HepG2 (cell line): Measurements from ENCODE around the gene SNED1. TPM values are rescaled to one million over a fixed set of nuclear protein-coding genes. Genes with fewer than 3 reads are reported as not detected.

Experiments used
- ATAC-seq: fragments of 200-7000 bp; cut with Tn5 transposase; 3 replicates; pipeline ENCODE4 v1.9.1; 2020; ENCODE audit warnings: mild to moderate bottlenecking, moderate library complexity
- BruUV-seq: library from RNA; stranded (reverse); fragments of 400-500 nt; replicated peaks from 2 replicates; lab custom pipeline; 2021; lab: Mats Ljungman, UMichigan
- CTCF ChIA-PET: fragments of 300-600 bp; formaldehyde crosslinking; extraction: SDS; loops from one replicate; lab custom pipeline; 2021; ENCODE audit warnings: low total read pairs, inconsistent platforms, low intra/inter-chr PET ratio; lab: Yijun Ruan, JAX
- POLR2A ChIA-PET: fragments of 350-600 bp; sonication (Branson Sonifier 250); formaldehyde crosslinking; loops from one replicate; lab custom pipeline; 2020; ENCODE audit warnings: antibody characterized with exemption, inconsistent platforms; lab: Yijun Ruan, JAX
- DNase-seq: peaks from one replicate; pipeline ENCODE4 v3.0.0-alpha.2; 2015; ENCODE audit warnings: low spot score
- FAIRE-seq: peaks from 3 replicates; lab custom pipeline; 2011; peaks lifted over from hg19 to GRCh38; lab: Jason Lieb, UNC
- H2AFZ ChIP-seq: one replicate; pipeline ENCODE4 v1.6.1; 2011; ENCODE audit warnings: low read length, inconsistent platforms
- H3K27ac ChIP-seq: fragments of 300-600 bp; 3 replicates; pipeline ENCODE4 v1.8.0; 2011; ENCODE audit warnings: mixed run types, mild to moderate bottlenecking, mixed read lengths, low read length, inconsistent platforms; ENCODE audit not compliant: insufficient read depth; ENCODE audit errors: extremely low read length
- H3K27me3 ChIP-seq, 2 experiments: fragments of 200-600 bp in 1 of 2; 2 replicates in 1 of 2; 3 replicates in 1 of 2; pipeline versions ENCODE4 v1.6.0 to v1.8.0; 2011; ENCODE audit warnings: low read length in 2 of 2, mild to moderate bottlenecking in 2 of 2, moderate library complexity in 2 of 2, inconsistent platforms in 1 of 2; ENCODE audit not compliant: insufficient read depth in 2 of 2, control insufficient read depth in 1 of 2
- H3K36me3 ChIP-seq, 2 experiments: fragments of 200-600 bp in 1 of 2; replicated peaks in 1 of 2; 2 replicates in 1 of 2; 3 replicates in 1 of 2; pipeline versions ENCODE4 v1.5.1 to v1.8.0; 2011; ENCODE audit warnings: low read length in 2 of 2, inconsistent platforms in 1 of 2; ENCODE audit not compliant: insufficient read depth in 2 of 2, control insufficient read depth in 1 of 2
- H3K4me1 ChIP-seq: 2 replicates; pipeline ENCODE4 v1.5.1; 2012; ENCODE audit warnings: low read length, inconsistent platforms; ENCODE audit not compliant: insufficient read depth
- H3K4me2 ChIP-seq: 2 replicates; pipeline ENCODE4 v1.6.0; 2011; ENCODE audit warnings: low read depth, low read length, inconsistent platforms
- H3K4me3 ChIP-seq, 3 experiments: fragments of 200-600 bp in 1 of 3; sonication (generic), shearing (Covaris generic) in 1 of 3; replicated peaks in 1 of 3; 2 replicates each; pipeline ENCODE4 v1.5.1; 2011 to 2016; ENCODE audit warnings: low read length in 3 of 3, inconsistent platforms in 2 of 3, low read depth in 2 of 3, mild to moderate bottlenecking in 2 of 3, control low read depth in 1 of 3, mixed read lengths in 1 of 3; ENCODE audit not compliant: insufficient read depth in 1 of 3
- H3K79me2 ChIP-seq: one replicate; pipeline ENCODE4 v1.6.1; 2011; ENCODE audit warnings: low read length, inconsistent platforms; ENCODE audit not compliant: insufficient read depth
- H3K9ac ChIP-seq: 2 replicates; pipeline ENCODE4 v1.6.0; 2011; ENCODE audit warnings: mild to moderate bottlenecking, low read depth, low read length, inconsistent platforms; ENCODE audit not compliant: insufficient read depth
- H3K9me3 ChIP-seq: 2 replicates; pipeline ENCODE4 v1.5.1; 2012; ENCODE audit warnings: mild to moderate bottlenecking, low read length
- H4K20me1 ChIP-seq: 2 replicates; pipeline ENCODE4 v1.6.0; 2011; ENCODE audit warnings: inconsistent platforms, mild to moderate bottlenecking, low read length, moderate library complexity; ENCODE audit not compliant: insufficient read depth
- HDAC1 ChIP-seq: sonication (generic); formaldehyde crosslinking; IDR thresholded peaks from 2 replicates; pipeline ENCODE4 v1.5.1; 2020; ENCODE audit warnings: mild to moderate bottlenecking, missing genetic modification reagents
- MAF1 ChIP-seq: sonication (generic); formaldehyde crosslinking; IDR thresholded peaks from 2 replicates; pipeline ENCODE4 v1.5.0; 2020; ENCODE audit warnings: missing genetic modification reagents, borderline replicate concordance
- NR3C1 ChIP-seq: sonication (generic); formaldehyde crosslinking; IDR thresholded peaks from 2 replicates; pipeline ENCODE4 v1.4.0; 2020; ENCODE audit warnings: missing genetic modification reagents
- PRPF4 ChIP-seq: fragments of 200-400 bp; formaldehyde crosslinking; IDR thresholded peaks from 2 replicates; pipeline ENCODE4 v1.6.1; 2016; ENCODE audit warnings: low read length, low read depth; ENCODE audit not compliant: poor library complexity, severe bottlenecking
- ZNF224 ChIP-seq: sonication (generic); formaldehyde crosslinking; IDR thresholded peaks from 2 replicates; pipeline ENCODE4 v1.5.0; 2020; ENCODE audit warnings: mild to moderate bottlenecking, missing genetic modification reagents
- ZNF468 ChIP-seq: sonication (generic); formaldehyde crosslinking; IDR thresholded peaks from 2 replicates; pipeline ENCODE4 v1.8.0; 2022; ENCODE audit warnings: mild to moderate bottlenecking, moderate library complexity, missing genetic modification reagents
- ZNF674 ChIP-seq: sonication (generic); formaldehyde crosslinking; IDR thresholded peaks from 2 replicates; pipeline ENCODE4 v1.5.0; 2020; ENCODE audit warnings: low read depth, mild to moderate bottlenecking, missing genetic modification reagents
- ZNF761 ChIP-seq: sonication (generic); formaldehyde crosslinking; conservative IDR thresholded peaks from 2 replicates; pipeline ENCODE4 v1.4.0; 2020; ENCODE audit warnings: mild to moderate bottlenecking, missing genetic modification reagents
- WGBS: methylation state at CpG from one replicate; pipeline ENCODE4 v1.1.6; 2017; ENCODE audit warnings: low lambda C conversion rate; 5-methylcytosine and 5-hydroxymethylcytosine counted together
- in situ Hi-C: cut with HindIII; loops from 2 replicates; pipeline ENCODE4 v1.10.0; 2017; ENCODE audit warnings: low pct_unique_long_range_greater_than_20kb; ENCODE audit not compliant: extremely low pct_ligation_motif_present
- intact Hi-C: fragments of 100-400 bp; cut with micrococcal nuclease; formaldehyde crosslinking; loops from one replicate; pipeline ENCODE4 v1.10.0; 2022; ENCODE audit not compliant: unreplicated experiment
- polyA plus RNA-seq, 8 experiments: library from polyadenylated mRNA; depleted of rRNA in 3 of 8; stranded (reverse) in 7 of 8; unstranded in 1 of 8; fragments of >200 nt; fragmentation: Illumina TruSeq in 4 of 8; extraction: Trizol in 4 of 8; gene quantifications; 2 replicates each; pipeline versions ENCODE4 v1.2.1 to v1.2.3, GENCODE V29; 2011 to 2016; ENCODE audit warnings: low read depth in 4 of 8, missing spikeins in 1 of 8, mixed read lengths in 1 of 8; ENCODE audit not compliant: insufficient read depth in 1 of 8
- total RNA-seq, 5 experiments: library from RNA; depleted of rRNA; stranded (reverse); fragments of >200 nt; fragmentation: Illumina TruSeq; extraction: Trizol; gene quantifications; 2 replicates each; pipeline ENCODE4 v1.2.3, GENCODE V29; 2016; ENCODE audit warnings: low read depth in 1 of 5
- TF ChIP-seq, protein P1 (sequence below): sonication (generic); formaldehyde crosslinking; IDR thresholded peaks from 2 replicates; pipeline ENCODE4 v1.5.0; 2020; ENCODE audit warnings: missing genetic modification reagents
- TF ChIP-seq, protein P2 (sequence below): sonication (generic); formaldehyde crosslinking; IDR thresholded peaks from 2 replicates; pipeline ENCODE4 v1.8.1; 2023; ENCODE audit warnings: mild to moderate bottlenecking, missing genetic modification reagents
- TF ChIP-seq, protein P3 (sequence below): sonication (generic); formaldehyde crosslinking; IDR thresholded peaks from 2 replicates; pipeline ENCODE4 v1.5.0; 2020; ENCODE audit warnings: mild to moderate bottlenecking, low read depth, missing genetic modification reagents, borderline replicate concordance
- TF ChIP-seq, protein P4 (sequence below): IDR thresholded peaks from 2 replicates; pipeline ENCODE4 v1.6.1; 2012; ENCODE audit warnings: inconsistent platforms
- TF ChIP-seq, protein P5 (sequence below): sonication (generic); formaldehyde crosslinking; IDR thresholded peaks from 2 replicates; pipeline ENCODE4 v1.4.0; 2020; ENCODE audit warnings: mild to moderate bottlenecking, missing genetic modification reagents, borderline replicate concordance

Gene SNED1
- total and polyA plus RNA-seq, 2 of the 13 experiments (the other 11 are each of a cell fraction or from before 2014, with no cell fraction given): 0.15 to 0.65 TPM

DNA sequence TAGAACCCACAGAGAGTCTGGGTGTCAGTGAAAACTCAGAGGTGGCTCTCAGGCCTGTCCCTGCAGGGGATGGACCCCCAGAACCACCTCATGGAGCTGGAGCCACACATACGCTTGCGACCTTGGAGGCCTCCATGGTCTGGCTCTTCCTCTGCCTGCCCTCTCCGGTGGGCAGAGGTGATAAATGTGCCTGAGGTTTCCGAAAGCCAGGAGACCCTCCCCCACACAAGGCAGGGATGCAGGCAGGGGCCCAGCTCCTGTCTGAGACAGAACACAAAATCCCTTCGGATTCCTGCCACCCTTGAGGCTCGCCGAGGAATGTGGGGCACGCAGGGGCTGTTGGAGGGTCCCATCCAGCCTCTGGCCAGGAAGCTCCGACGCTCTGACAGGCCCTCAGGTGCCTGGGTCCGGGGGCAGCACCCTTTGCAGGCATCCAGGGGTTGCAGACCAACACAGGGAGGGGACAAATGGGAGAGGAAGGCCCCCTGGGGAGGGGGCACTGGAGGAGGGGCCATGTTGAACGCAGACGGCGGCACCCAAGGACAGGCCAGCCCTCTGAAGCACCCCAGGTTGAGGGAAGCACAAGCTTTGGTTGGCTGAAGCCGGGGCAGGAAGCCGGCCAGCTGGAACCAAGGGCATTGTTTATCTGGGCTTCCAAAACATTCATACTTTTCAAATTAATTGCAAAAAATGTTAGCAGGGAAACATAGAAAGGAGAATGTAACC lies 4.1 kb upstream of the SNED1 start:
- Histone ChIP-seq H3K4me1 (peaks cover 50% of the 10 kb centered on the region), H3K36me3 (no peaks in the 10 kb centered on the region), H3K27ac (no peak overlapping the region), H4K20me1 (no peaks in the 10 kb centered on the region; the same call in 1 of the 2 replicates), H3K4me2 (no peak overlapping the region), H3K9me3 (no peaks in the 10 kb centered on the region), H3K79me2 (no peaks in the 10 kb centered on the region), H3K27me3 (peaks cover 39 to 87% of the 10 kb centered on the region in 2 experiments), H3K9ac (no peak overlapping the region), H3K4me3 (no peak overlapping the region), H2AFZ (no peak overlapping the region)
- FAIRE-seq: no peak
- POLR2A ChIA-PET: no interaction called here
- CTCF ChIA-PET: no interaction called here
- no peak for DNase-seq
- in situ Hi-C loops (no loop called here), intact Hi-C loops (no loop called here)
- no peak for ATAC-seq
- TF ChIP-seq ZNF674 (CRISPR knock-in tag): no peak
- no peak for TF ChIP-seq HDAC1 (CRISPR knock-in tag)
- no peak for TF ChIP-seq ZNF761 (CRISPR knock-in tag)
- TF ChIP-seq, protein P1, sequence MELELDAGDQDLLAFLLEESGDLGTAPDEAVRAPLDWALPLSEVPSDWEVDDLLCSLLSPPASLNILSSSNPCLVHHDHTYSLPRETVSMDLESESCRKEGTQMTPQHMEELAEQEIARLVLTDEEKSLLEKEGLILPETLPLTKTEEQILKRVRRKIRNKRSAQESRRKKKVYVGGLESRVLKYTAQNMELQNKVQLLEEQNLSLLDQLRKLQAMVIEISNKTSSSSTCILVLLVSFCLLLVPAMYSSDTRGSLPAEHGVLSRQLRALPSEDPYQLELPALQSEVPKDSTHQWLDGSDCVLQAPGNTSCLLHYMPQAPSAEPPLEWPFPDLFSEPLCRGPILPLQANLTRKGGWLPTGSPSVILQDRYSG (CRISPR knock-in tag): no peak
- TF ChIP-seq, protein P2, sequence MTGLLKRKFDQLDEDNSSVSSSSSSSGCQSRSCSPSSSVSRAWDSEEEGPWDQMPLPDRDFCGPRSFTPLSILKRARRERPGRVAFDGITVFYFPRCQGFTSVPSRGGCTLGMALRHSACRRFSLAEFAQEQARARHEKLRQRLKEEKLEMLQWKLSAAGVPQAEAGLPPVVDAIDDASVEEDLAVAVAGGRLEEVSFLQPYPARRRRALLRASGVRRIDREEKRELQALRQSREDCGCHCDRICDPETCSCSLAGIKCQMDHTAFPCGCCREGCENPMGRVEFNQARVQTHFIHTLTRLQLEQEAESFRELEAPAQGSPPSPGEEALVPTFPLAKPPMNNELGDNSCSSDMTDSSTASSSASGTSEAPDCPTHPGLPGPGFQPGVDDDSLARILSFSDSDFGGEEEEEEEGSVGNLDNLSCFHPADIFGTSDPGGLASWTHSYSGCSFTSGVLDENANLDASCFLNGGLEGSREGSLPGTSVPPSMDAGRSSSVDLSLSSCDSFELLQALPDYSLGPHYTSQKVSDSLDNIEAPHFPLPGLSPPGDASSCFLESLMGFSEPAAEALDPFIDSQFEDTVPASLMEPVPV: no peak
- TF ChIP-seq, protein P3, sequence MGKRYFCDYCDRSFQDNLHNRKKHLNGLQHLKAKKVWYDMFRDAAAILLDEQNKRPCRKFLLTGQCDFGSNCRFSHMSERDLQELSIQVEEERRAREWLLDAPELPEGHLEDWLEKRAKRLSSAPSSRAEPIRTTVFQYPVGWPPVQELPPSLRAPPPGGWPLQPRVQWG (CRISPR knock-in tag): no peak
- TF ChIP-seq MAF1 (CRISPR knock-in tag): no peak
- TF ChIP-seq, protein P4, sequence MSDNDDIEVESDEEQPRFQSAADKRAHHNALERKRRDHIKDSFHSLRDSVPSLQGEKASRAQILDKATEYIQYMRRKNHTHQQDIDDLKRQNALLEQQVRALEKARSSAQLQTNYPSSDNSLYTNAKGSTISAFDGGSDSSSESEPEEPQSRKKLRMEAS: no peak
- TF ChIP-seq ZNF224 (CRISPR knock-in tag): no peak
- no peak for TF ChIP-seq NR3C1 (CRISPR knock-in tag)
- TF ChIP-seq, protein P5, sequence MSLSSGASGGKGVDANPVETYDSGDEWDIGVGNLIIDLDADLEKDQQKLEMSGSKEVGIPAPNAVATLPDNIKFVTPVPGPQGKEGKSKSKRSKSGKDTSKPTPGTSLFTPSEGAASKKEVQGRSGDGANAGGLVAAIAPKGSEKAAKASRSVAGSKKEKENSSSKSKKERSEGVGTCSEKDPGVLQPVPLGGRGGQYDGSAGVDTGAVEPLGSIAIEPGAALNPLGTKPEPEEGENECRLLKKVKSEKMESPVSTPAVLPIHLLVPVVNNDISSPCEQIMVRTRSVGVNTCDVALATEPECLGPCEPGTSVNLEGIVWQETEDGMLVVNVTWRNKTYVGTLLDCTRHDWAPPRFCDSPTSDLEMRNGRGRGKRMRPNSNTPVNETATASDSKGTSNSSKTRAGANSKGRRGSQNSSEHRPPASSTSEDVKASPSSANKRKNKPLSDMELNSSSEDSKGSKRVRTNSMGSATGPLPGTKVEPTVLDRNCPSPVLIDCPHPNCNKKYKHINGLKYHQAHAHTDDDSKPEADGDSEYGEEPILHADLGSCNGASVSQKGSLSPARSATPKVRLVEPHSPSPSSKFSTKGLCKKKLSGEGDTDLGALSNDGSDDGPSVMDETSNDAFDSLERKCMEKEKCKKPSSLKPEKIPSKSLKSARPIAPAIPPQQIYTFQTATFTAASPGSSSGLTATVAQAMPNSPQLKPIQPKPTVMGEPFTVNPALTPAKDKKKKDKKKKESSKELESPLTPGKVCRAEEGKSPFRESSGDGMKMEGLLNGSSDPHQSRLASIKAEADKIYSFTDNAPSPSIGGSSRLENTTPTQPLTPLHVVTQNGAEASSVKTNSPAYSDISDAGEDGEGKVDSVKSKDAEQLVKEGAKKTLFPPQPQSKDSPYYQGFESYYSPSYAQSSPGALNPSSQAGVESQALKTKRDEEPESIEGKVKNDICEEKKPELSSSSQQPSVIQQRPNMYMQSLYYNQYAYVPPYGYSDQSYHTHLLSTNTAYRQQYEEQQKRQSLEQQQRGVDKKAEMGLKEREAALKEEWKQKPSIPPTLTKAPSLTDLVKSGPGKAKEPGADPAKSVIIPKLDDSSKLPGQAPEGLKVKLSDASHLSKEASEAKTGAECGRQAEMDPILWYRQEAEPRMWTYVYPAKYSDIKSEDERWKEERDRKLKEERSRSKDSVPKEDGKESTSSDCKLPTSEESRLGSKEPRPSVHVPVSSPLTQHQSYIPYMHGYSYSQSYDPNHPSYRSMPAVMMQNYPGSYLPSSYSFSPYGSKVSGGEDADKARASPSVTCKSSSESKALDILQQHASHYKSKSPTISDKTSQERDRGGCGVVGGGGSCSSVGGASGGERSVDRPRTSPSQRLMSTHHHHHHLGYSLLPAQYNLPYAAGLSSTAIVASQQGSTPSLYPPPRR (CRISPR knock-in tag): no peak
- no peak for TF ChIP-seq PRPF4
- TF ChIP-seq ZNF468: no peak
- WGBS: 48% methylated on average over 15 of the region's 16 CpGs
- no TSS peak for BruUV-seq
